DOHH2 (cell line): ENCODE data around the gene FAM149A.

ENCODE experiments used
- H3F3A ChIP-seq: fragments of 200-600 bp; sonication (generic), shearing (Covaris generic); 2 replicates; pipeline ENCODE4 v1.6.0; 2016; ENCODE audit warnings: antibody characterized with exemption, mild to moderate bottlenecking; ENCODE audit not compliant: control insufficient read depth, insufficient read depth
- H3K27ac ChIP-seq: fragments of 200-600 bp; sonication (generic); 2 replicates; pipeline ENCODE4 v1.5.1; 2014; ENCODE audit warnings: low read depth, mild to moderate bottlenecking, low read length, moderate library complexity
- H3K27me3 ChIP-seq: fragments of 200-600 bp; sonication (generic); 2 replicates; pipeline ENCODE4 v1.6.1; 2014; ENCODE audit warnings: mild to moderate bottlenecking, low read length, mixed read lengths; ENCODE audit not compliant: control insufficient read depth
- H3K36me3 ChIP-seq: fragments of 200-600 bp; sonication (generic); 2 replicates; pipeline ENCODE4 v1.6.1; 2014; ENCODE audit warnings: mild to moderate bottlenecking, low read length, moderate library complexity, mixed read lengths; ENCODE audit not compliant: control insufficient read depth
- H3K4me1 ChIP-seq: fragments of 200-600 bp; sonication (generic); 2 replicates; pipeline ENCODE4 v1.6.1; 2014; ENCODE audit warnings: mild to moderate bottlenecking, low read length, mixed read lengths; ENCODE audit not compliant: control insufficient read depth
- H3K4me2 ChIP-seq: fragments of 200-600 bp; sonication (generic); 2 replicates; pipeline ENCODE4 v1.6.0; 2014; ENCODE audit warnings: mild to moderate bottlenecking, low read length, moderate library complexity
- H3K4me3 ChIP-seq: fragments of 200-600 bp; sonication (generic); 2 replicates; pipeline ENCODE4 v1.5.1; 2014; ENCODE audit warnings: mild to moderate bottlenecking, low read length, mixed read lengths
- H3K79me2 ChIP-seq: fragments of 200-600 bp; sonication (generic); 2 replicates; pipeline ENCODE4 v1.6.1; 2014; ENCODE audit warnings: mild to moderate bottlenecking, low read length, mixed read lengths; ENCODE audit not compliant: control insufficient read depth
- H3K9me2 ChIP-seq: fragments of 200-600 bp; sonication (generic); replicated peaks from 2 replicates; pipeline ENCODE4 v1.6.1; 2014; ENCODE audit warnings: mild to moderate bottlenecking, low read length, mixed read lengths; ENCODE audit not compliant: control insufficient read depth
- H3K9me3 ChIP-seq: fragments of 200-600 bp; sonication (generic); 2 replicates; pipeline ENCODE4 v1.6.1; 2014; ENCODE audit warnings: antibody characterized with exemption, low read length, mixed read lengths; ENCODE audit not compliant: control insufficient read depth, insufficient read depth
- H4K20me1 ChIP-seq: fragments of 200-600 bp; sonication (generic); 2 replicates; pipeline ENCODE4 v1.6.0; 2014; ENCODE audit warnings: low read depth, mild to moderate bottlenecking, antibody characterized with exemption, low read length, moderate library complexity; ENCODE audit not compliant: control insufficient read depth, insufficient read depth
- CTCF ChIP-seq: fragments of 200-600 bp; sonication (generic); IDR thresholded peaks from one replicate; pipeline ENCODE4 v1.5.1; 2014; ENCODE audit warnings: antibody characterized with exemption, mild to moderate bottlenecking, low read depth, low read length; ENCODE audit not compliant: poor library complexity, severe bottlenecking
- EZH2phosphoT487 ChIP-seq: fragments of 200-600 bp; sonication (generic); IDR thresholded peaks from 2 replicates; pipeline ENCODE4 v1.6.1; 2017; ENCODE audit warnings: borderline replicate concordance, mild to moderate bottlenecking, antibody characterized with exemption, low read length, moderate library complexity, mixed read lengths

Gene FAM149A

GRCh38 chr4:186069729-186070128 lies 34.8 kb upstream of the FAM149A start:
- Histone ChIP-seq H3K36me3 (no peaks in the 10 kb centered on the region), H3K4me2 (peak overlapping the region; percentile 65; the same call in 1 of the 2 replicates), H3K4me1 (peaks cover 12% of the 10 kb centered on the region), H3K9me3 (no peaks in the 10 kb centered on the region), H3K9me2 (no peaks in the 10 kb centered on the region), H3K4me3 (no peak overlapping the region), H3K27me3 (peaks cover 14% of the 10 kb centered on the region), H3K27ac (no peak overlapping the region), H4K20me1 (no peaks in the 10 kb centered on the region), H3F3A (no peaks in the 10 kb centered on the region), H3K79me2 (no peaks in the 10 kb centered on the region)
- TF ChIP-seq CTCF (no peak), EZH2phosphoT487 (no peak)

- TF ChIP-seq CTCF (no peak), EZH2phosphoT487 (no peak)
- peaks cover 19% of the 10 kb centered on the region for H3K27me3 ChIP-seq
- no peak overlapping the region for H3K4me3 ChIP-seq
- no peak overlapping the region for H3K27ac ChIP-seq
- no peaks in the 10 kb centered on the region for H3K79me2 ChIP-seq
- no peaks in the 10 kb centered on the region for H4K20me1 ChIP-seq
- H3K9me3 ChIP-seq, result no peaks in the 10 kb centered on the region
- H3K9me2 ChIP-seq, result no peaks in the 10 kb centered on the region
- peaks cover 12% of the 10 kb centered on the region for H3K4me1 ChIP-seq
- no peak overlapping the region for H3K4me2 ChIP-seq
- no peaks in the 10 kb centered on the region for H3F3A ChIP-seq
- H3K36me3 ChIP-seq, result no peaks in the 10 kb centered on the region
Observed at GRCh38 chr4:186072516-186072915, 32.0 kb upstream of the FAM149A start.

- H3K9me2 ChIP-seq, result no peaks in the 10 kb centered on the region
- no peak for TF ChIP-seq CTCF
- no peak for TF ChIP-seq EZH2phosphoT487
- no peak overlapping the region for H3K27ac ChIP-seq
- peaks cover 16% of the 10 kb centered on the region for H3K27me3 ChIP-seq
- H3F3A ChIP-seq, result no peaks in the 10 kb centered on the region
- no peaks in the 10 kb centered on the region for H3K36me3 ChIP-seq
- H3K9me3 ChIP-seq, result no peaks in the 10 kb centered on the region
- H3K4me3 ChIP-seq, result no peak overlapping the region
- peaks cover 1% of the 10 kb centered on the region for H3K4me1 ChIP-seq
- H4K20me1 ChIP-seq, result no peaks in the 10 kb centered on the region
- no peak overlapping the region for H3K4me2 ChIP-seq
- no peaks in the 10 kb centered on the region for H3K79me2 ChIP-seq
Observed at GRCh38 chr4:186074189-186074588, 30.3 kb upstream of the FAM149A start.
